ENCODE results near the gene ERBB4. TPM values are rescaled to one million over a fixed set of nuclear protein-coding genes. Genes with fewer than 3 reads are reported as not detected.

The ERBB4 gene
- total RNA-seq, 1 experiment from 2014 or later, result 40.6 TPM

- CTCF ChIA-PET, result no interaction called here
- POLR2A ChIA-PET (ENCODE audit: low non-redundant PET), result no interaction called here
- no TSS peak for BruUV-seq (replicated peaks)
- TF ChIP-seq CTCF (conservative IDR thresholded peaks at IDR 0.05; ENCODE audit: low read depth, low read length) (no peak), EZH2 (IDR thresholded peaks at IDR 0.05; ENCODE audit: borderline replicate concordance, low read depth, low read length, poor library complexity, severe bottlenecking) (no peak)
- Histone ChIP-seq H3K27ac (ENCODE audit: low read depth, low read length, poor library complexity, severe bottlenecking) (no peak overlapping the region), H3K36me3 (ENCODE audit: insufficient read depth, low read length, poor library complexity, severe bottlenecking) (no peaks in the 10 kb centered on the region), H3K27me3 (replicated peaks; ENCODE audit: insufficient read depth, low read depth, low read length, poor library complexity) (no peaks in the 10 kb centered on the region), H3K4me3 (ENCODE audit: low read depth, low read length, poor library complexity, severe bottlenecking) (no peak overlapping the region), H3K4me1 (ENCODE audit: insufficient read depth, low read length, poor library complexity, severe bottlenecking) (no peaks in the 10 kb centered on the region), H3K9me3 (ENCODE audit: low read depth, low read length, poor library complexity, severe bottlenecking) (no peaks in the 10 kb centered on the region)
- no peak for DNase-seq (ENCODE audit: low spot score)
- intact Hi-C loops (cut with micrococcal nuclease; ENCODE audit: unreplicated experiment), result no loop called here
These were observed 594.0 kb downstream of the ERBB4 start for GRCh38 chr2:211944572-211944971.

GRCh38 chr2:211942153-211942552, 596.4 kb downstream of the ERBB4 start:
- Histone ChIP-seq H3K27ac (ENCODE audit: low read depth, low read length, poor library complexity, severe bottlenecking) (no peak overlapping the region), H3K9me3 (ENCODE audit: low read depth, low read length, poor library complexity, severe bottlenecking) (no peaks in the 10 kb centered on the region), H3K36me3 (ENCODE audit: insufficient read depth, low read length, poor library complexity, severe bottlenecking) (no peaks in the 10 kb centered on the region), H3K4me1 (ENCODE audit: insufficient read depth, low read length, poor library complexity, severe bottlenecking) (no peaks in the 10 kb centered on the region), H3K27me3 (replicated peaks; ENCODE audit: insufficient read depth, low read depth, low read length, poor library complexity) (no peaks in the 10 kb centered on the region), H3K4me3 (ENCODE audit: low read depth, low read length, poor library complexity, severe bottlenecking) (no peak overlapping the region)
- TF ChIP-seq EZH2 (IDR thresholded peaks at IDR 0.05; ENCODE audit: borderline replicate concordance, low read depth, low read length, poor library complexity, severe bottlenecking) (no peak), CTCF (conservative IDR thresholded peaks at IDR 0.05; ENCODE audit: low read depth, low read length) (no peak)
- ChIA-PET POLR2A (ENCODE audit: low non-redundant PET) (no interaction called here), CTCF (no interaction called here)
- intact Hi-C loops (cut with micrococcal nuclease; ENCODE audit: unreplicated experiment), result no loop called here
- BruUV-seq (replicated peaks), result no TSS peak
- no peak for DNase-seq (ENCODE audit: low spot score)

- ChIA-PET CTCF (no interaction called here), POLR2A (ENCODE audit: low non-redundant PET) (no interaction called here)
- Histone ChIP-seq H3K27me3 (replicated peaks; ENCODE audit: insufficient read depth, low read depth, low read length, poor library complexity) (no peaks in the 10 kb centered on the region), H3K36me3 (ENCODE audit: insufficient read depth, low read length, poor library complexity, severe bottlenecking) (no peaks in the 10 kb centered on the region), H3K4me1 (ENCODE audit: insufficient read depth, low read length, poor library complexity, severe bottlenecking) (no peaks in the 10 kb centered on the region), H3K27ac (ENCODE audit: low read depth, low read length, poor library complexity, severe bottlenecking) (no peak overlapping the region), H3K9me3 (ENCODE audit: low read depth, low read length, poor library complexity, severe bottlenecking) (no peaks in the 10 kb centered on the region), H3K4me3 (ENCODE audit: low read depth, low read length, poor library complexity, severe bottlenecking) (no peak overlapping the region)
- intact Hi-C loops (cut with micrococcal nuclease; ENCODE audit: unreplicated experiment), result no loop called here
- no TSS peak for BruUV-seq (replicated peaks)
- no peak for DNase-seq (ENCODE audit: low spot score)
- TF ChIP-seq CTCF (conservative IDR thresholded peaks at IDR 0.05; ENCODE audit: low read depth, low read length), result no peak
These were observed 597.3 kb downstream of the ERBB4 start for GRCh38 chr2:211941216-211941747.
